GM23248 (cell line): Measurements from ENCODE around the gene ACOX3. TPM values are rescaled to one million over a fixed set of nuclear protein-coding genes. Genes with fewer than 3 reads are reported as not detected.

Source experiments
- DNase-seq: peaks from one replicate; pipeline ENCODE4 v3.0.0-alpha.2; 2015
- H2AFZ ChIP-seq: fragments of 200-600 bp; sonication (generic); 2 replicates; pipeline ENCODE4 v1.6.1; 2016; ENCODE audit warnings: antibody characterized with exemption
- H3F3A ChIP-seq: fragments of 200-600 bp; sonication (generic); 2 replicates; pipeline ENCODE4 v1.6.1; 2016; ENCODE audit warnings: mild to moderate bottlenecking, antibody characterized with exemption, mixed run types; ENCODE audit not compliant: insufficient read depth
- H3K27ac ChIP-seq: fragments of 200-600 bp; sonication (generic); 2 replicates; pipeline ENCODE4 v1.5.1; 2016; ENCODE audit warnings: mild to moderate bottlenecking
- H3K27me3 ChIP-seq: fragments of 200-600 bp; sonication (generic); replicated peaks from 2 replicates; pipeline ENCODE4 v1.6.1; 2016; ENCODE audit warnings: mild to moderate bottlenecking; ENCODE audit not compliant: insufficient read depth
- H3K36me3 ChIP-seq: fragments of 200-600 bp; sonication (generic); 2 replicates; pipeline ENCODE4 v1.6.1; 2016; ENCODE audit warnings: low read depth, mild to moderate bottlenecking
- H3K4me1 ChIP-seq: fragments of 200-600 bp; sonication (generic); 2 replicates; pipeline ENCODE4 v1.6.1; 2016; ENCODE audit warnings: mild to moderate bottlenecking; ENCODE audit not compliant: insufficient read depth
- H3K4me2 ChIP-seq: fragments of 200-600 bp; sonication (generic); one replicate; pipeline ENCODE4 v1.6.1; 2016; ENCODE audit warnings: mild to moderate bottlenecking; ENCODE audit not compliant: unreplicated experiment
- H3K4me3 ChIP-seq: fragments of 200-600 bp; sonication (generic); 2 replicates; pipeline ENCODE4 v1.5.1; 2016; ENCODE audit warnings: mild to moderate bottlenecking
- H3K79me2 ChIP-seq: fragments of 200-600 bp; sonication (generic); 2 replicates; pipeline ENCODE4 v1.6.1; 2016; ENCODE audit warnings: mild to moderate bottlenecking; ENCODE audit not compliant: insufficient read depth
- H3K9ac ChIP-seq: fragments of 200-600 bp; sonication (generic); 2 replicates; pipeline ENCODE4 v1.6.1; 2016; ENCODE audit warnings: mild to moderate bottlenecking
- H3K9me2 ChIP-seq: fragments of 200-600 bp; sonication (generic); 2 replicates; pipeline ENCODE4 v1.6.1; 2016; ENCODE audit warnings: mixed run types, mild to moderate bottlenecking, moderate library complexity; ENCODE audit not compliant: insufficient read depth
- H3K9me3 ChIP-seq: fragments of 200-600 bp; sonication (generic); one replicate; pipeline ENCODE4 v1.6.1; 2017; ENCODE audit warnings: low read depth
- H4K20me1 ChIP-seq: fragments of 200-600 bp; sonication (generic); 2 replicates; pipeline ENCODE4 v1.6.0; 2016; ENCODE audit not compliant: insufficient read depth
- EZH2 ChIP-seq: fragments of 200-600 bp; sonication (generic); IDR thresholded peaks from 2 replicates; pipeline ENCODE4 v1.6.1; 2018; ENCODE audit warnings: antibody characterized with exemption, mild to moderate bottlenecking; ENCODE audit not compliant: insufficient read depth, poor library complexity, severe bottlenecking
- EZH2phosphoT487 ChIP-seq: fragments of 200-600 bp; sonication (generic); IDR thresholded peaks from 2 replicates; pipeline ENCODE4 v1.6.1; 2018; ENCODE audit warnings: antibody characterized with exemption, moderate library complexity, mild to moderate bottlenecking, low read depth; ENCODE audit not compliant: insufficient read depth
- WGBS, 2 experiments: methylation state at CpG; one replicate each; pipeline ENCODE4 v1.1.6; 2015 to 2017; ENCODE audit warnings: low lambda C conversion rate in 2 of 2, low coverage in 1 of 2; ENCODE audit errors: missing lambda C conversion rate in 2 of 2; 5-methylcytosine and 5-hydroxymethylcytosine counted together
- in situ Hi-C: fragments of 300-500 bp; cut with MboI; formaldehyde crosslinking; loops from 2 replicates; pipeline ENCODE4 v1.15.0; 2020
- polyA plus RNA-seq: library from polyadenylated mRNA; unstranded; fragments of >200 nt; fragmentation: Nextera tagmentation; extraction: Ambion mirVana; gene quantifications from 2 replicates; pipeline ENCODE4 v1.2.1, GENCODE V29; 2016
- total RNA-seq: library from RNA; depleted of rRNA; stranded (reverse); fragments of >200 nt; shearing (Covaris generic); gene quantifications from 2 replicates; pipeline ENCODE4 v1.2.3, GENCODE V29; 2014

ACOX3 gene
- total and polyA plus RNA-seq, 2 experiments from 2014 or later: 24.7 to 33.8 TPM

GRCh38 chr4:8376361-8377102, 64.0 kb downstream of the ACOX3 start:
- in situ Hi-C loops: no loop called here
- WGBS, 2 experiments: 74 to 76% methylated on average over 20 of the region's 20 CpGs
- no peak for TF ChIP-seq EZH2phosphoT487
- TF ChIP-seq EZH2: no peak
- Histone ChIP-seq H3K9me3 (no peaks in the 10 kb centered on the region), H2AFZ (no peak overlapping the region), H3K9ac (no peak overlapping the region), H3K4me3 (no peak overlapping the region), H3K9me2 (no peaks in the 10 kb centered on the region), H3K4me2 (no peak overlapping the region), H4K20me1 (no peaks in the 10 kb centered on the region), H3F3A (no peaks in the 10 kb centered on the region), H3K36me3 (no peaks in the 10 kb centered on the region), H3K27me3 (no peaks in the 10 kb centered on the region), H3K79me2 (no peaks in the 10 kb centered on the region), H3K27ac (no peak overlapping the region), H3K4me1 (no peaks in the 10 kb centered on the region)
- no peak for DNase-seq

- WGBS, 2 experiments: 80 to 88% methylated on average over 36 to 49 of the region's 49 CpGs
- H3F3A ChIP-seq: no peaks in the 10 kb centered on the region
- no peak for DNase-seq
Observed at GRCh38 chr4:8374851-8375649, 65.5 kb downstream of the ACOX3 start.

GRCh38 chr4:8373973-8374545, 66.5 kb downstream of the ACOX3 start:
- H3F3A ChIP-seq: no peaks in the 10 kb centered on the region
- no peaks in the 10 kb centered on the region for H3K9me2 ChIP-seq
- no peak overlapping the region for H3K4me3 ChIP-seq
- no peak overlapping the region for H3K4me2 ChIP-seq
- no peaks in the 10 kb centered on the region for H4K20me1 ChIP-seq
- no peak overlapping the region for H3K27ac ChIP-seq
- no peak overlapping the region for H2AFZ ChIP-seq
- DNase-seq: no peak
- H3K9ac ChIP-seq: no peak overlapping the region
- H3K36me3 ChIP-seq: no peaks in the 10 kb centered on the region
- in situ Hi-C loops: no loop called here
- no peaks in the 10 kb centered on the region for H3K79me2 ChIP-seq
- H3K27me3 ChIP-seq: no peaks in the 10 kb centered on the region
- no peaks in the 10 kb centered on the region for H3K9me3 ChIP-seq
- H3K4me1 ChIP-seq: no peaks in the 10 kb centered on the region
- 84 to 90% methylated on average over 12 to 13 of the region's 13 CpGs for WGBS, 2 experiments
- TF ChIP-seq EZH2: no peak
- TF ChIP-seq EZH2phosphoT487: no peak

More at GRCh38 chr4:8374851-8375649, 65.5 kb downstream of the ACOX3 start:
- H3K4me3 ChIP-seq: no peak overlapping the region
- in situ Hi-C loops: no loop called here
- H3K27me3 ChIP-seq: no peaks in the 10 kb centered on the region
- no peaks in the 10 kb centered on the region for H3K79me2 ChIP-seq
- no peaks in the 10 kb centered on the region for H3K36me3 ChIP-seq
- TF ChIP-seq EZH2phosphoT487 (no peak), EZH2 (no peak)
- H3K4me2 ChIP-seq: no peak overlapping the region
- H3K9me3 ChIP-seq: no peaks in the 10 kb centered on the region
- H3K9me2 ChIP-seq: no peaks in the 10 kb centered on the region
- H3K4me1 ChIP-seq: no peaks in the 10 kb centered on the region
- no peak overlapping the region for H2AFZ ChIP-seq
- no peak overlapping the region for H3K9ac ChIP-seq
- H3K27ac ChIP-seq: no peak overlapping the region
- H4K20me1 ChIP-seq: no peaks in the 10 kb centered on the region

- no peaks in the 10 kb centered on the region for H3K4me1 ChIP-seq
- H2AFZ ChIP-seq: no peak overlapping the region
- H3K27ac ChIP-seq: no peak overlapping the region
- no peaks in the 10 kb centered on the region for H3K9me2 ChIP-seq
- H3K27me3 ChIP-seq: no peaks in the 10 kb centered on the region
- DNase-seq: no peak
- no peak overlapping the region for H3K9ac ChIP-seq
- H3K4me2 ChIP-seq: no peak overlapping the region
- no peaks in the 10 kb centered on the region for H3F3A ChIP-seq
- TF ChIP-seq EZH2phosphoT487: no peak
- TF ChIP-seq EZH2: no peak
- WGBS, 2 experiments: 90% methylated on average over 32 of the region's 32 CpGs
- in situ Hi-C loops: no loop called here
- H3K9me3 ChIP-seq: no peaks in the 10 kb centered on the region
- no peaks in the 10 kb centered on the region for H3K36me3 ChIP-seq
- H3K4me3 ChIP-seq: no peak overlapping the region
- no peaks in the 10 kb centered on the region for H3K79me2 ChIP-seq
- H4K20me1 ChIP-seq: no peaks in the 10 kb centered on the region
Observed at GRCh38 chr4:8373270-8373972, 67.1 kb downstream of the ACOX3 start.
